Inflammatory macrophage (primary cell): ENCODE measurements around the gene TXNDC16.
"Not testable (repeated sequence)": the region's sequence is repeated elsewhere in the genome, so short reads cannot be mapped to it uniquely, and the experiment has no call there.

Source experiments
- DNase-seq, 2 donors: peaks; one replicate each; pipeline ENCODE4 v3.0.0-alpha.2; 2020 to 2022
- total RNA-seq, 18 experiments: gene quantifications; one replicate each; lab custom pipeline; 2026; ENCODE audit warnings: mixed read lengths in 6 of 18, inconsistent platforms in 2 of 18; lab: John Stamatoyannopoulos, UW

TXNDC16 gene
- total RNA-seq: 8.2 to 21.7 (median 12.4) reads per million in 18 experiments

- DNase-seq: peak; percentile 100
These were observed at the start of gene TXNDC16, which contains the start of gene GPR137C for GRCh38 chr14:52552063-52552988. Gene TXNDC16, minus strand, starts transcription at chr14:52552505. Its CDS starts 8,948 bp downstream, at chr14:52543557. Gene GPR137C, plus strand, starts transcription at chr14:52552836. Its CDS starts 312 bp downstream, at chr14:52553148.

- no peak for DNase-seq
These were observed 47.7 kb upstream of the TXNDC16 start for GRCh38 chr14:52599974-52600373.

GRCh38 chr14:52598568-52598967 is 46.3 kb upstream of the TXNDC16 start:
- no peak for DNase-seq

- DNase-seq: no peak
These were observed 44.6 kb upstream of the TXNDC16 start for GRCh38 chr14:52596861-52597260.

- no peak for DNase-seq
These were observed 44.0 kb upstream of the TXNDC16 start for GRCh38 chr14:52596320-52596719.

- no peak for DNase-seq
These were observed 38.0 kb upstream of the TXNDC16 start for GRCh38 chr14:52590318-52590717.

- DNase-seq: no peak
These were observed 37.3 kb upstream of the TXNDC16 start for GRCh38 chr14:52589646-52590045.

GRCh38 chr14:52583544-52583943 is 31.2 kb upstream of the TXNDC16 start:
- DNase-seq: no peak

- no peak for DNase-seq
These were observed 23.6 kb upstream of the TXNDC16 start for GRCh38 chr14:52575858-52576257.

GRCh38 chr14:52568454-52568853 is 16.1 kb upstream of the TXNDC16 start:
- DNase-seq: not testable (repeated sequence)

GRCh38 chr14:52563120-52563519 is 10.8 kb upstream of the TXNDC16 start:
- DNase-seq: no peak

GRCh38 chr14:52558688-52559087 is 6.4 kb upstream of the TXNDC16 start:
- DNase-seq: no peak

GRCh38 chr14:52553671-52554575 is 1.6 kb upstream of the TXNDC16 start:
- peak; percentile 64 to 82 for DNase-seq

GRCh38 chr14:52553002-52553670 is 831 bp upstream of the TXNDC16 start:
- peak in 1 of 2 donors; percentile 48 for DNase-seq

GRCh38 chr14:52551696-52552062 is 626 bp downstream of the TXNDC16 start:
- peak; percentile 8 to 25 for DNase-seq

- DNase-seq: no peak
These were observed 1.1 kb downstream of the TXNDC16 start for GRCh38 chr14:52551205-52551604.

- no peak for DNase-seq
These were observed 1.6 kb downstream of the TXNDC16 start for GRCh38 chr14:52550661-52551060.

- no peak for DNase-seq
These were observed 4.8 kb downstream of the TXNDC16 start for GRCh38 chr14:52547526-52547925.

GRCh38 chr14:52547027-52547426 is 5.3 kb downstream of the TXNDC16 start:
- DNase-seq: no peak

GRCh38 chr14:52546318-52546670 is 6.0 kb downstream of the TXNDC16 start:
- DNase-seq: no peak

GRCh38 chr14:52545584-52546317 is 6.6 kb downstream of the TXNDC16 start:
- DNase-seq: no peak

GRCh38 chr14:52538623-52539022 is 13.7 kb downstream of the TXNDC16 start:
- DNase-seq: peak in 1 of 2 donors; percentile 49
